WTC11 (cell line): ENCODE measurements around the gene INTU. TPM values are rescaled to one million over a fixed set of nuclear protein-coding genes. Genes with fewer than 3 reads are reported as not detected.

Experiments
- ATAC-seq: fragments of 200-7000 bp; cut with Tn5 transposase; 2 replicates; pipeline ENCODE4 v1.10.0; 2021; ENCODE audit warnings: mild to moderate bottlenecking, moderate library complexity
- CTCF ChIA-PET: fragments of 300-600 bp; sonication (Branson Sonifier 250); formaldehyde crosslinking; loops from one replicate; lab custom pipeline; 2021; ENCODE audit warnings: antibody characterized with exemption; lab: Charles Lee
- POLR2A ChIA-PET: fragments of 350-600 bp; sonication (Branson Sonifier 250); formaldehyde crosslinking; loops from one replicate; lab custom pipeline; 2021; ENCODE audit warnings: antibody characterized with exemption; lab: Charles Lee
- DNase-seq: peaks from one replicate; pipeline ENCODE4 v3.0.0; 2021; ENCODE audit warnings: low spot score
- H3K27ac Mint-ChIP-seq: 2 replicates; pipeline ENCODE4 v1.8.0; 2021; ENCODE audit warnings: mixed read lengths
- H3K27me3 Mint-ChIP-seq: 2 replicates; pipeline ENCODE4 v1.8.0; 2021; ENCODE audit warnings: low read depth, mild to moderate bottlenecking, moderate library complexity, mixed read lengths
- H3K36me3 Mint-ChIP-seq: 2 replicates; pipeline ENCODE4 v1.8.0; 2021; ENCODE audit warnings: mixed read lengths
- H3K4me1 Mint-ChIP-seq: 2 replicates; pipeline ENCODE4 v1.8.0; 2022; ENCODE audit warnings: mixed read lengths
- H3K4me3 Mint-ChIP-seq: 2 replicates; pipeline ENCODE4 v1.8.0; 2021; ENCODE audit warnings: mild to moderate bottlenecking, moderate library complexity, mixed read lengths
- H3K9me3 Mint-ChIP-seq: 2 replicates; pipeline ENCODE4 v1.8.0; 2021; ENCODE audit warnings: mixed read lengths
- ATF1 ChIP-seq: sonication (generic); formaldehyde crosslinking; IDR thresholded peaks from 2 replicates; pipeline ENCODE4 v1.8.1; 2023; ENCODE audit warnings: mild to moderate bottlenecking, moderate library complexity, missing genetic modification reagents
- CREB1 ChIP-seq: sonication (generic); formaldehyde crosslinking; IDR thresholded peaks from 2 replicates; pipeline ENCODE4 v1.8.0; 2023; ENCODE audit warnings: mild to moderate bottlenecking, missing genetic modification reagents
- ELF4 ChIP-seq: sonication (generic); formaldehyde crosslinking; IDR thresholded peaks from 2 replicates; pipeline ENCODE4 v1.8.1; 2022; ENCODE audit warnings: low read depth, mild to moderate bottlenecking, moderate library complexity, missing genetic modification reagents
- FOXK1 ChIP-seq: sonication (generic); formaldehyde crosslinking; IDR thresholded peaks from 2 replicates; pipeline ENCODE4 v1.8.0; 2022; ENCODE audit warnings: mild to moderate bottlenecking, moderate library complexity, missing genetic modification reagents
- GABPB1 ChIP-seq: sonication (generic); formaldehyde crosslinking; IDR thresholded peaks from 2 replicates; pipeline ENCODE4 v1.8.1; 2023; ENCODE audit warnings: mild to moderate bottlenecking, missing genetic modification reagents
- PRRX2 ChIP-seq: fragments of 250-450 bp; sonication (Bioruptor Pico); IDR thresholded peaks from 2 replicates; pipeline ENCODE4 v1.8.0; 2021; ENCODE audit warnings: mild to moderate bottlenecking
- ZNF671 ChIP-seq: fragments of 250-450 bp; sonication (Bioruptor Pico); IDR thresholded peaks from 2 replicates; pipeline ENCODE4 v1.8.0; 2021; ENCODE audit warnings: mild to moderate bottlenecking
- total RNA-seq: library from RNA; stranded (reverse); gene quantifications from 3 replicates; pipeline ENCODE4 v1.2.3, GENCODE V29; 2021
- TF ChIP-seq, protein P1 (sequence below): sonication (generic); formaldehyde crosslinking; IDR thresholded peaks from 2 replicates; pipeline ENCODE4 v1.8.1; 2023; ENCODE audit warnings: mild to moderate bottlenecking, missing genetic modification reagents, borderline replicate concordance
- TF ChIP-seq, protein P2 (sequence below): fragments of 250-450 bp; sonication (Bioruptor Pico); IDR thresholded peaks from 2 replicates; pipeline ENCODE4 v1.9.0; 2021; ENCODE audit warnings: mild to moderate bottlenecking
- TF ChIP-seq, protein P3 (sequence below): sonication (generic); formaldehyde crosslinking; IDR thresholded peaks from 2 replicates; pipeline ENCODE4 v1.8.1; 2023; ENCODE audit warnings: mild to moderate bottlenecking, missing genetic modification reagents
- TF ChIP-seq, protein P4 (sequence below): sonication (generic); formaldehyde crosslinking; IDR thresholded peaks from 2 replicates; pipeline ENCODE4 v1.8.1; 2022; ENCODE audit warnings: missing genetic modification reagents, borderline replicate concordance
- TF ChIP-seq, protein P5 (sequence below): fragments of 250-450 bp; sonication (Bioruptor Pico); IDR thresholded peaks from 2 replicates; pipeline ENCODE4 v1.9.0; 2021; ENCODE audit warnings: mild to moderate bottlenecking, borderline replicate concordance
- TF ChIP-seq, protein P6 (sequence below): sonication (generic); formaldehyde crosslinking; IDR thresholded peaks from 2 replicates; pipeline ENCODE4 v1.8.0; 2022; ENCODE audit warnings: mild to moderate bottlenecking, missing genetic modification reagents
- TF ChIP-seq, protein P7 (sequence below): sonication (generic); formaldehyde crosslinking; IDR thresholded peaks from 2 replicates; pipeline ENCODE4 v1.8.0; 2022; ENCODE audit warnings: mild to moderate bottlenecking, missing genetic modification reagents
- TF ChIP-seq, protein P8 (sequence below): sonication (generic); formaldehyde crosslinking; IDR thresholded peaks from 2 replicates; pipeline ENCODE4 v1.8.0; 2023; ENCODE audit warnings: missing genetic modification reagents
- TF ChIP-seq, protein P9 (sequence below): sonication (generic); formaldehyde crosslinking; IDR thresholded peaks from 2 replicates; pipeline ENCODE4 v1.8.1; 2022; ENCODE audit warnings: mild to moderate bottlenecking, moderate library complexity, missing genetic modification reagents

Gene INTU
- total RNA-seq, 1 experiment from 2014 or later: 15.0 TPM

DNA sequence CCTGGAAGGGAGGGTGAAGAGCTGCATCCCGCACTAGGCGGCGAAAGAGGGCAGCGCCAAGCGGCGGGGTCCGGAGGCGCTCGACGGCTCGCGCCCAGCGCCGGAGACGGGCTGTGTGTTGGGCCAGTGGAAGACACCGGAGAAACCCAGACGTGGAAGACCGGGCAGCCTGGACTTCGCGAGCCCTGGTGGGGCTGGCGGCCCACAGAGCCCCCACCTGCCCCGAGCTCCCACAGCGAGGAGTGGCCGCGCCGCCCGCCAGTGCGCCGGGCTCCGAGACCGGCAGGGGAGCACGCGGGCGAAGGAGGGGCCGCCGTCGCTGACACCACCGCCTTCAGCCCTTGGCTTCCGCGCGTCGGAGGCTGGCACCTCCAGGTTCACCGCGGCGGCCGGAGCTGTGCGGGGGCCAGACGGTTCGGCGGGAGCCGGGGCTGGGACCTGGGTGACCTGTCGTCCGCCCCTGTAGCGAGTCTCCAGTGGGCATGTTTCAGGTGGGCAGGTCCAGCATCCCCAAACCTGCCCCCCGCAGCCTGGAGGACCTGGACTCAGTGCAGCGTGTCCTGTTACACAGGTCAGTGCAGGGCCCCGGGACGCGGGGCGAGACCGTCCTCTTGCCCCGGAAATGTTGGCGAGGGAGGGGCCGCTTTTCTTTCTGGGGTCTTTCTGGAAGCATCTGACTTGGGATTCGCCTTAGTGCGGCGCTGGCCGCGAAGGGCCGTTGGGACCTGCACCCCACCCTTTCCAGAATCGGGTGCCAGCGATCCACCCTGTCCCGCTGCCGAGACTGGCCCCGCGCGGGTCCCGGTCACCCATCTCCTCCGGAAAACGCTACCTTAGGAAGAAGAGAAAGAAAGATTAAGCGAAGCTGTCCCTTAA, 9.6 kb upstream of the INTU start:
- DNase-seq (peak; percentile 83), ATAC-seq (peak; percentile 96)
- H3K36me3 Mint-ChIP-seq: no peaks in the 10 kb centered on the region
- H3K4me3 Mint-ChIP-seq: peak overlapping the region; percentile 81
- peaks cover 11% of the 10 kb centered on the region for H3K4me1 Mint-ChIP-seq
- ChIA-PET POLR2A (interaction anchor here (1.4 kb wide), 1 partner anchor 9 kb away, joined by 8 read pairs; the partner anchor contains the start of gene INTU), CTCF (interaction anchor here (0.7 to 2.3 kb wide), 10 partner anchors 9 to 159 kb away, joined by 3 to 17 read pairs (median 3); partner anchors contain the start of gene INTU)
- no peaks in the 10 kb centered on the region for H3K9me3 Mint-ChIP-seq
- peaks cover 43% of the 10 kb centered on the region for H3K27me3 Mint-ChIP-seq
- no peak overlapping the region for H3K27ac Mint-ChIP-seq
- no peak for TF ChIP-seq ZNF671 (CRISPR knock-in tag)
- TF ChIP-seq ELF4: 0 out of 2 replicates have a peak, but pooled peaks have one; percentile 8
- 0 out of 2 replicates have a peak, but pooled peaks have one; percentile 4 for TF ChIP-seq CREB1 (CRISPR knock-in tag)
- peak; percentile 69; the same call in 1 of the 2 replicates for TF ChIP-seq FOXK1
- TF ChIP-seq, protein P1, sequence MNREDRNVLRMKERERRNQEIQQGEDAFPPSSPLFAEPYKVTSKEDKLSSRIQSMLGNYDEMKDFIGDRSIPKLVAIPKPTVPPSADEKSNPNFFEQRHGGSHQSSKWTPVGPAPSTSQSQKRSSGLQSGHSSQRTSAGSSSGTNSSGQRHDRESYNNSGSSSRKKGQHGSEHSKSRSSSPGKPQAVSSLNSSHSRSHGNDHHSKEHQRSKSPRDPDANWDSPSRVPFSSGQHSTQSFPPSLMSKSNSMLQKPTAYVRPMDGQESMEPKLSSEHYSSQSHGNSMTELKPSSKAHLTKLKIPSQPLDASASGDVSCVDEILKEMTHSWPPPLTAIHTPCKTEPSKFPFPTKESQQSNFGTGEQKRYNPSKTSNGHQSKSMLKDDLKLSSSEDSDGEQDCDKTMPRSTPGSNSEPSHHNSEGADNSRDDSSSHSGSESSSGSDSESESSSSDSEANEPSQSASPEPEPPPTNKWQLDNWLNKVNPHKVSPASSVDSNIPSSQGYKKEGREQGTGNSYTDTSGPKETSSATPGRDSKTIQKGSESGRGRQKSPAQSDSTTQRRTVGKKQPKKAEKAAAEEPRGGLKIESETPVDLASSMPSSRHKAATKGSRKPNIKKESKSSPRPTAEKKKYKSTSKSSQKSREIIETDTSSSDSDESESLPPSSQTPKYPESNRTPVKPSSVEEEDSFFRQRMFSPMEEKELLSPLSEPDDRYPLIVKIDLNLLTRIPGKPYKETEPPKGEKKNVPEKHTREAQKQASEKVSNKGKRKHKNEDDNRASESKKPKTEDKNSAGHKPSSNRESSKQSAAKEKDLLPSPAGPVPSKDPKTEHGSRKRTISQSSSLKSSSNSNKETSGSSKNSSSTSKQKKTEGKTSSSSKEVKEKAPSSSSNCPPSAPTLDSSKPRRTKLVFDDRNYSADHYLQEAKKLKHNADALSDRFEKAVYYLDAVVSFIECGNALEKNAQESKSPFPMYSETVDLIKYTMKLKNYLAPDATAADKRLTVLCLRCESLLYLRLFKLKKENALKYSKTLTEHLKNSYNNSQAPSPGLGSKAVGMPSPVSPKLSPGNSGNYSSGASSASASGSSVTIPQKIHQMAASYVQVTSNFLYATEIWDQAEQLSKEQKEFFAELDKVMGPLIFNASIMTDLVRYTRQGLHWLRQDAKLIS (CRISPR knock-in tag): no peak
- no peak; the same call in 1 of the 2 replicates for TF ChIP-seq GABPB1
- TF ChIP-seq, protein P2, sequence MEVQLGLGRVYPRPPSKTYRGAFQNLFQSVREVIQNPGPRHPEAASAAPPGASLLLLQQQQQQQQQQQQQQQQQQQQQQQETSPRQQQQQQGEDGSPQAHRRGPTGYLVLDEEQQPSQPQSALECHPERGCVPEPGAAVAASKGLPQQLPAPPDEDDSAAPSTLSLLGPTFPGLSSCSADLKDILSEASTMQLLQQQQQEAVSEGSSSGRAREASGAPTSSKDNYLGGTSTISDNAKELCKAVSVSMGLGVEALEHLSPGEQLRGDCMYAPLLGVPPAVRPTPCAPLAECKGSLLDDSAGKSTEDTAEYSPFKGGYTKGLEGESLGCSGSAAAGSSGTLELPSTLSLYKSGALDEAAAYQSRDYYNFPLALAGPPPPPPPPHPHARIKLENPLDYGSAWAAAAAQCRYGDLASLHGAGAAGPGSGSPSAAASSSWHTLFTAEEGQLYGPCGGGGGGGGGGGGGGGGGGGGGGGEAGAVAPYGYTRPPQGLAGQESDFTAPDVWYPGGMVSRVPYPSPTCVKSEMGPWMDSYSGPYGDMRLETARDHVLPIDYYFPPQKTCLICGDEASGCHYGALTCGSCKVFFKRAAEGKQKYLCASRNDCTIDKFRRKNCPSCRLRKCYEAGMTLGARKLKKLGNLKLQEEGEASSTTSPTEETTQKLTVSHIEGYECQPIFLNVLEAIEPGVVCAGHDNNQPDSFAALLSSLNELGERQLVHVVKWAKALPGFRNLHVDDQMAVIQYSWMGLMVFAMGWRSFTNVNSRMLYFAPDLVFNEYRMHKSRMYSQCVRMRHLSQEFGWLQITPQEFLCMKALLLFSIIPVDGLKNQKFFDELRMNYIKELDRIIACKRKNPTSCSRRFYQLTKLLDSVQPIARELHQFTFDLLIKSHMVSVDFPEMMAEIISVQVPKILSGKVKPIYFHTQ: no peak
- TF ChIP-seq, protein P3, sequence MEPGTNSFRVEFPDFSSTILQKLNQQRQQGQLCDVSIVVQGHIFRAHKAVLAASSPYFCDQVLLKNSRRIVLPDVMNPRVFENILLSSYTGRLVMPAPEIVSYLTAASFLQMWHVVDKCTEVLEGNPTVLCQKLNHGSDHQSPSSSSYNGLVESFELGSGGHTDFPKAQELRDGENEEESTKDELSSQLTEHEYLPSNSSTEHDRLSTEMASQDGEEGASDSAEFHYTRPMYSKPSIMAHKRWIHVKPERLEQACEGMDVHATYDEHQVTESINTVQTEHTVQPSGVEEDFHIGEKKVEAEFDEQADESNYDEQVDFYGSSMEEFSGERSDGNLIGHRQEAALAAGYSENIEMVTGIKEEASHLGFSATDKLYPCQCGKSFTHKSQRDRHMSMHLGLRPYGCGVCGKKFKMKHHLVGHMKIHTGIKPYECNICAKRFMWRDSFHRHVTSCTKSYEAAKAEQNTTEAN: 0 out of 2 replicates have a peak, but pooled peaks have one; percentile 37
- TF ChIP-seq, protein P4, sequence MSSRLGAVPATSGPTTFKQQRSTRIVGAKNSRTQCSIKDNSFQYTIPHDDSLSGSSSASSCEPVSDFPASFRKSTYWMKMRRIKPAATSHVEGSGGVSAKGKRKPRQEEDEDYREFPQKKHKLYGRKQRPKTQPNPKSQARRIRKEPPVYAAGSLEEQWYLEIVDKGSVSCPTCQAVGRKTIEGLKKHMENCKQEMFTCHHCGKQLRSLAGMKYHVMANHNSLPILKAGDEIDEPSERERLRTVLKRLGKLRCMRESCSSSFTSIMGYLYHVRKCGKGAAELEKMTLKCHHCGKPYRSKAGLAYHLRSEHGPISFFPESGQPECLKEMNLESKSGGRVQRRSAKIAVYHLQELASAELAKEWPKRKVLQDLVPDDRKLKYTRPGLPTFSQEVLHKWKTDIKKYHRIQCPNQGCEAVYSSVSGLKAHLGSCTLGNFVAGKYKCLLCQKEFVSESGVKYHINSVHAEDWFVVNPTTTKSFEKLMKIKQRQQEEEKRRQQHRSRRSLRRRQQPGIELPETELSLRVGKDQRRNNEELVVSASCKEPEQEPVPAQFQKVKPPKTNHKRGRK (CRISPR knock-in tag): no peak
- peak; percentile 59; the same call in 1 of the 2 replicates for TF ChIP-seq ATF1 (CRISPR knock-in tag)
- TF ChIP-seq, protein P5, sequence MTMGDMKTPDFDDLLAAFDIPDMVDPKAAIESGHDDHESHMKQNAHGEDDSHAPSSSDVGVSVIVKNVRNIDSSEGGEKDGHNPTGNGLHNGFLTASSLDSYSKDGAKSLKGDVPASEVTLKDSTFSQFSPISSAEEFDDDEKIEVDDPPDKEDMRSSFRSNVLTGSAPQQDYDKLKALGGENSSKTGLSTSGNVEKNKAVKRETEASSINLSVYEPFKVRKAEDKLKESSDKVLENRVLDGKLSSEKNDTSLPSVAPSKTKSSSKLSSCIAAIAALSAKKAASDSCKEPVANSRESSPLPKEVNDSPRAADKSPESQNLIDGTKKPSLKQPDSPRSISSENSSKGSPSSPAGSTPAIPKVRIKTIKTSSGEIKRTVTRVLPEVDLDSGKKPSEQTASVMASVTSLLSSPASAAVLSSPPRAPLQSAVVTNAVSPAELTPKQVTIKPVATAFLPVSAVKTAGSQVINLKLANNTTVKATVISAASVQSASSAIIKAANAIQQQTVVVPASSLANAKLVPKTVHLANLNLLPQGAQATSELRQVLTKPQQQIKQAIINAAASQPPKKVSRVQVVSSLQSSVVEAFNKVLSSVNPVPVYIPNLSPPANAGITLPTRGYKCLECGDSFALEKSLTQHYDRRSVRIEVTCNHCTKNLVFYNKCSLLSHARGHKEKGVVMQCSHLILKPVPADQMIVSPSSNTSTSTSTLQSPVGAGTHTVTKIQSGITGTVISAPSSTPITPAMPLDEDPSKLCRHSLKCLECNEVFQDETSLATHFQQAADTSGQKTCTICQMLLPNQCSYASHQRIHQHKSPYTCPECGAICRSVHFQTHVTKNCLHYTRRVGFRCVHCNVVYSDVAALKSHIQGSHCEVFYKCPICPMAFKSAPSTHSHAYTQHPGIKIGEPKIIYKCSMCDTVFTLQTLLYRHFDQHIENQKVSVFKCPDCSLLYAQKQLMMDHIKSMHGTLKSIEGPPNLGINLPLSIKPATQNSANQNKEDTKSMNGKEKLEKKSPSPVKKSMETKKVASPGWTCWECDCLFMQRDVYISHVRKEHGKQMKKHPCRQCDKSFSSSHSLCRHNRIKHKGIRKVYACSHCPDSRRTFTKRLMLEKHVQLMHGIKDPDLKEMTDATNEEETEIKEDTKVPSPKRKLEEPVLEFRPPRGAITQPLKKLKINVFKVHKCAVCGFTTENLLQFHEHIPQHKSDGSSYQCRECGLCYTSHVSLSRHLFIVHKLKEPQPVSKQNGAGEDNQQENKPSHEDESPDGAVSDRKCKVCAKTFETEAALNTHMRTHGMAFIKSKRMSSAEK (CRISPR knock-in tag): no peak
- TF ChIP-seq, protein P6, sequence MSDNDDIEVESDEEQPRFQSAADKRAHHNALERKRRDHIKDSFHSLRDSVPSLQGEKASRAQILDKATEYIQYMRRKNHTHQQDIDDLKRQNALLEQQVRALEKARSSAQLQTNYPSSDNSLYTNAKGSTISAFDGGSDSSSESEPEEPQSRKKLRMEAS (CRISPR knock-in tag): peak; percentile 88
- TF ChIP-seq PRRX2: no peak
- TF ChIP-seq, protein P7, sequence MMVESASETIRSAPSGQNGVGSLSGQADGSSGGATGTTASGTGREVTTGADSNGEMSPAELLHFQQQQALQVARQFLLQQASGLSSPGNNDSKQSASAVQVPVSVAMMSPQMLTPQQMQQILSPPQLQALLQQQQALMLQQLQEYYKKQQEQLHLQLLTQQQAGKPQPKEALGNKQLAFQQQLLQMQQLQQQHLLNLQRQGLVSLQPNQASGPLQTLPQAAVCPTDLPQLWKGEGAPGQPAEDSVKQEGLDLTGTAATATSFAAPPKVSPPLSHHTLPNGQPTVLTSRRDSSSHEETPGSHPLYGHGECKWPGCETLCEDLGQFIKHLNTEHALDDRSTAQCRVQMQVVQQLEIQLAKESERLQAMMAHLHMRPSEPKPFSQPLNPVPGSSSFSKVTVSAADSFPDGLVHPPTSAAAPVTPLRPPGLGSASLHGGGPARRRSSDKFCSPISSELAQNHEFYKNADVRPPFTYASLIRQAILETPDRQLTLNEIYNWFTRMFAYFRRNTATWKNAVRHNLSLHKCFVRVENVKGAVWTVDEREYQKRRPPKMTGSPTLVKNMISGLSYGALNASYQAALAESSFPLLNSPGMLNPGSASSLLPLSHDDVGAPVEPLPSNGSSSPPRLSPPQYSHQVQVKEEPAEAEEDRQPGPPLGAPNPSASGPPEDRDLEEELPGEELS: peak; percentile 38; the same call in 1 of the 2 replicates
- TF ChIP-seq, protein P8, sequence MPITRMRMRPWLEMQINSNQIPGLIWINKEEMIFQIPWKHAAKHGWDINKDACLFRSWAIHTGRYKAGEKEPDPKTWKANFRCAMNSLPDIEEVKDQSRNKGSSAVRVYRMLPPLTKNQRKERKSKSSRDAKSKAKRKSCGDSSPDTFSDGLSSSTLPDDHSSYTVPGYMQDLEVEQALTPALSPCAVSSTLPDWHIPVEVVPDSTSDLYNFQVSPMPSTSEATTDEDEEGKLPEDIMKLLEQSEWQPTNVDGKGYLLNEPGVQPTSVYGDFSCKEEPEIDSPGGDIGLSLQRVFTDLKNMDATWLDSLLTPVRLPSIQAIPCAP (CRISPR knock-in tag): no peak
- TF ChIP-seq, protein P9, sequence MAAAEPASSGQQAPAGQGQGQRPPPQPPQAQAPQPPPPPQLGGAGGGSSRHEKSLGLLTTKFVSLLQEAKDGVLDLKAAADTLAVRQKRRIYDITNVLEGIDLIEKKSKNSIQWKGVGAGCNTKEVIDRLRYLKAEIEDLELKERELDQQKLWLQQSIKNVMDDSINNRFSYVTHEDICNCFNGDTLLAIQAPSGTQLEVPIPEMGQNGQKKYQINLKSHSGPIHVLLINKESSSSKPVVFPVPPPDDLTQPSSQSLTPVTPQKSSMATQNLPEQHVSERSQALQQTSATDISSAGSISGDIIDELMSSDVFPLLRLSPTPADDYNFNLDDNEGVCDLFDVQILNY: 0 out of 2 replicates have a peak, but pooled peaks have one; percentile 45
